Stimulated activated CD8-positive, alpha-beta memory T cell treated with anti-CD3 and anti-CD28 coated beads, Interleukin-4, amount 100 ng/mL, for 4 hours (primary cell): ENCODE measurements around the gene CCDC12.

Experiments used
- DNase-seq, 2 donors: peaks; one replicate each; pipeline ENCODE4 v3.0.0-alpha.2; 2020; ENCODE audit warnings: low read depth in 2 of 2, low spot score in 1 of 2

The CCDC12 gene

GRCh38 chr3:47008234-47008796 is 31.8 kb upstream of the CCDC12 start:
- DNase-seq, result no peak

GRCh38 chr3:47007482-47008233 is 31.1 kb upstream of the CCDC12 start:
- no peak for DNase-seq

GRCh38 chr3:47007001-47007400 is 30.5 kb upstream of the CCDC12 start:
- no peak for DNase-seq

- DNase-seq, result no peak
These were observed 29.7 kb upstream of the CCDC12 start for GRCh38 chr3:47006145-47006651.

- DNase-seq, result no peak
These were observed 28.9 kb upstream of the CCDC12 start for GRCh38 chr3:47005212-47006144.

GRCh38 chr3:47004369-47005211 is 28.0 kb upstream of the CCDC12 start:
- no peak for DNase-seq

GRCh38 chr3:47003461-47004368 is 27.2 kb upstream of the CCDC12 start:
- no peak for DNase-seq

GRCh38 chr3:47003056-47003410 is 26.5 kb upstream of the CCDC12 start:
- DNase-seq, result no peak

- DNase-seq, result no peak
These were observed 25.9 kb upstream of the CCDC12 start for GRCh38 chr3:47002171-47003055.

GRCh38 chr3:47001731-47002170 is 25.2 kb upstream of the CCDC12 start:
- DNase-seq, result no peak

- DNase-seq, result no peak
These were observed 24.6 kb upstream of the CCDC12 start for GRCh38 chr3:47000922-47001730.

- DNase-seq, result no peak
These were observed 23.8 kb upstream of the CCDC12 start for GRCh38 chr3:47000198-47000815.

- DNase-seq, result no peak
These were observed 23.1 kb upstream of the CCDC12 start for GRCh38 chr3:46999516-47000197.

GRCh38 chr3:46998852-46999515 is 22.4 kb upstream of the CCDC12 start:
- no peak for DNase-seq

- DNase-seq, result peak; percentile 52 to 63
These were observed 21.7 kb upstream of the CCDC12 start for GRCh38 chr3:46998121-46998851.
